ENCODE data around the gene C1orf116. TPM values are rescaled to one million over a fixed set of nuclear protein-coding genes. Genes with fewer than 3 reads are reported as not detected.
"Not testable (repeated sequence)": the region's sequence is repeated elsewhere in the genome, so short reads cannot be mapped to it uniquely, and the experiment has no call there.

Gene C1orf116
- total RNA-seq, 1 donor from 2014 or later: 45.7 TPM

- no peak for DNase-seq (ENCODE audit: low spot score)
Observed at GRCh38 chr1:207058878-207059867, 26.6 kb upstream of the C1orf116 start.

DNA sequence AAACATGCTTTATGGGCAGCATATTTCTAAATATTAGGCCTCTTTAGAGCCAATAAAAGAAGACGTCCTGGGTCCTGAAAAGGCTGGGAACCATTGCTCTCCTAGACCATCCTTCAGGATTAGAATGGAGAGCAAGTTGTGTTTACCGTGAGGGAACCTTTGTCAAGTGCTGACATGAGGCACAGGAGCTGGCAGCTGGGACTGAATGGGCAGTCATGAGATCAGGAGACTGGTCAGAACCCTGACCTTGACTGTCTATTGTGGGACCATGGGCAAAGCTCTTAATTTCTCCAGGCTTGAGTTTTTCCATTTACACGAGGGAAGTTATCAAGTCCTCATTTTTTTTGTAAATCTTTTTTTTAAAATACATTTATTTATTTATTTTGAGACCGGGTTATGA, 25.7 kb upstream of the C1orf116 start:
- DNase-seq (ENCODE audit: low spot score): no peak

GRCh38 chr1:207056673-207057072, 24.1 kb upstream of the C1orf116 start:
- DNase-seq (ENCODE audit: low spot score): no peak

DNA sequence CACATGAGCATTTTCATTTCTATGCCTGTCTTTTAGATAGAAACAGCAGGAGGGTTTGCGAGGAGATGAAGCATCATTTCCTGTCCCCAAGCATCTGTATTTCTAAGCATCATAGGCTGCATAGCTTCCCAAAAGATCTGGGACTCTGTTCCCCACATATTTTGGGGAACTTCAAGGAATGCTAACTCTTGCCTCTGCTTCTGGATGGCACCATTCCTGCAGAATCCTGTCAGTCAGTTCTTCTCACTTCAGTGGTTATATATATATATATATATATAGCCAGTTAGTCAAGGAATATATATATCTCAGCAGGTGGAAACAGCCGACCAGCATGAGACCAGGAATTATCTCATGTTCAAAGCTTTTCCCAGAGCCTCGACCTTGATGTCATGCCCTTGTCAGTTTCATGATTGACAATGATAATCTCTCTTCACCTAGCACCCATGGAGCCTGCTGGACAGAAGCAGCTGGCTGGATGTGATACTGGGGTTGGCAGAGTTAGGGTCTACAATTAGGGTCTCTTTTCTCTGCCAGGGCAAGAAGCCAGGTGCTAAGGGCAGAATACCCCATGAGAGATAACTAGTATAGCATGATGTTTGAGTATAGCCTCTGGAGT, 22.9 kb upstream of the C1orf116 start:
- DNase-seq (ENCODE audit: low spot score): no peak

DNA sequence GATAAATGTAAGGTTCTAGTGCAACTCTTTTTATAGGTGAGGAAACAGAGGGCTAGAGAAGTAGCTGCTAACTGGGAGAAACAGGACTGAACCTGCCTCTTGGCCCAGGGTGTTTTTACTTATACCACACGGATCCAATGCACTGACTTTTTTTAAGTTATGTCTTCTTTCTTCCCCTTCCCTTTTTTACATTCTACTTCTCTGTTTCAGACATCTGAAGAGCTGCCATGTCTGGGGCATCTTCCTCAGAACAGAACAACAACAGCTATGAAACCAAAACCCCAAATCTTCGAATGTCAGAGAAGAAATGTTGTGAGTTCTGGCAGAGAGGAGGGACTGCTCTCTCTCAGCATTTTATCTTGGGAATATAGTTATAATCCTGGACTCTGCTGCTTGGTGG, 21.9 kb upstream of the C1orf116 start:
- no peak for DNase-seq (ENCODE audit: low spot score)

DNA sequence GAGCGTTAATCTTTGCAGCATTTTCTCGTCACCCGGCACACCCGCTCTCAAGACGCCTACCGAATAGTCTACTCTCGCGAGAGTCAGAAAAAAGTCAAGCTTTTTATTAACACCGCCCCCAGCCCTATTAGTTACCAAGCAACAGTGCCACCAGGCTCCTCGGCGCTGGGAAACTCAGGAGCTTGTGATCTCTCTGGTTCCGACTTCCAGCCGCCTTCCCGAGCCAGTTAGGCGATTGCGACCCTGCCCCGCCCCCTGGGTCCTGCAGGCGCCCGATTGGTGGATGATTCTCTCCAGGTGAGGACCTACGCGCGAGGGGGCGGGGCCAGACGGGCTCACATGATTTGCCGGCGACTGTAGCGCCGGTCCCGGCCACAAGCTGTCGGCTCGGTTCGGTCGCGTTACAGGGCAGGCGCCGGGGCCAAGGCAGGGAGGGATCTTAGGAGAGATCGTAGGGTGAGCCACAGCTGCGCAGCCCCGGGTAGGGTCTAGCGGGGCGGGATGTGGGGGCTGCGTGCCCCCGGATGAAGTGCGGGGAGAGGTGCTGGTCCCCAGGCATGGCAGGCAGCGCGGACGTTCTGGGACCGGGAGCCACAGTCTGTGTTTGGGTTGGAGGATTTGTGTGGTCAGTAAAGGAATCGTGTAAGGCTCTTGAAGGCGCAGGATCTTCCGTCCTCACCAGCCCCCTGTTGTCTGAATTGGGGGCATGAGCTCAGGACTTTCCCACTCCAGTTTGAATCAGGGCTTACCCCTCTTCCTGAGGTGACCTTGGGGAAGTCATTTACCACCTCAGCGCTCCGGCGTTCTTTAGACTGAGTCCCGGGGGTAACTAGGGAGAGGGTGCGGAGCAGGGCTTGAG, 20.6 kb upstream of the C1orf116 start, which contains the start of gene PFKFB2:
TSS of gene PFKFB2 (plus strand) at position 365 of the 859 bp plus-strand sequence. CDS start 1,443 bp downstream, outside the sequence.
- DNase-seq (ENCODE audit: low spot score): peak; percentile 98

- DNase-seq (ENCODE audit: low spot score): no peak
Observed at GRCh38 chr1:207051191-207051943, 18.8 kb upstream of the C1orf116 start, which contains the start of gene YOD1. Gene YOD1, minus strand, starts transcription at chr1:207051208. Its CDS starts 178 bp downstream, at chr1:207051030.

GRCh38 chr1:207050480-207051190, 18.1 kb upstream of the C1orf116 start:
- peak; percentile 94 for DNase-seq (ENCODE audit: low spot score)

DNA sequence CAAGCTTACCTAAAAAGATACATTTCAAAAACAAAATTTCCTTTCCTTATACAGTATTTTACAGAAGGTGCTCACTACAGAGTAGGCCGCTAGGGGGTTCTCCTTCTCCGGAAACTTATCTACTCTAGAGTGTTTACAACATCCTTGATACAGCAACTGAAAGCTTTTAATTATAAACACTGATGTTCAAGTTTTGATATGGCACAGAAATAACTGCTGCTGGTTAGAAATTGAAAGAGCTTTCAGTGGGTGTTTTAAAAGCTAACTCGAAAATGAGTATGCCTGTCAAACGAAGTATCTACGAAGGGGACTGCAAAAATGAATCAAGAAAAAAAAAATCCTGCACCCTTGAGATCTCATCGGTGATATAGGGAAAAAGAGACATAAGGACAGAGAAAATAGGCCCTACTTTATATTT, 17.4 kb upstream of the C1orf116 start:
- no peak for DNase-seq (ENCODE audit: low spot score)

DNA sequence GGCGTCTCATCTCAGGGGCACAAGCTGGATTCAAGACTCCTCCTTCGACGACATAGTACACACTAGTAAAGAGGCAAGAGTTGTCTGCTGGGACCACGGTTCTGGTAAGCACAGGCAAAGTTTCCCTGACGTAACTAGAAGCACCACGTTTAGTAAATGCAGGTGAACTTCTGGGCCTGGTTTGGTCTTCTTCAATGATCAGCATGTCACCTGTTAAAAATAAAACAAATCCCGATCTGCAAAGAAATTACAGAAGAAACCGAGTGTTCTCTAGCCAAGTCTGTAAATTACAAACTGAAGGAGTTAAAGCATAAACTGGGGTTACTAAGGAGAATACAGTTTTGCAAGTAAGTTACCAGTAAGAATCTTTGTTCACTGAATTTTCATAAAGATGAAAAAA, 17.0 kb upstream of the C1orf116 start:
- no peak for DNase-seq (ENCODE audit: low spot score)

- no peak for DNase-seq (ENCODE audit: low spot score)
Observed at GRCh38 chr1:207049054-207049453, 16.5 kb upstream of the C1orf116 start.

DNA sequence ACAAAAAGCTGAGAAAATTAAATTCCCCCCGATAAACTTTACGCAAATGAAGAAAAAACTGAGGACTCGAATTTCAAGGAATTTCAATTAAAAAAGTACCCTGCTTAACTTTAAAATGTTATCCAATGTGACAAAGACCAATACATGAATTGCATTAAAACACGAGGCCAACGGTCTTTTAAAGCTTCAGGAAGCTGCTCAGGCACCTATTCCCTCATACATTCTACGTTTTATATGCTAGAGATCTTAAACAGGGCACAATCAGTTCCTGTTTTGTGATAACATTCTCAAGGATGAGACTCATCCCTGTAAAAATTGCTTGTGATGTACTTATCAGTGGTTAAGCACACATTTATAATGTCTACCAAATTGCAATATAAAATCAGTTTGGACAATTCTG, 15.5 kb upstream of the C1orf116 start:
- DNase-seq (ENCODE audit: low spot score): no peak

DNA sequence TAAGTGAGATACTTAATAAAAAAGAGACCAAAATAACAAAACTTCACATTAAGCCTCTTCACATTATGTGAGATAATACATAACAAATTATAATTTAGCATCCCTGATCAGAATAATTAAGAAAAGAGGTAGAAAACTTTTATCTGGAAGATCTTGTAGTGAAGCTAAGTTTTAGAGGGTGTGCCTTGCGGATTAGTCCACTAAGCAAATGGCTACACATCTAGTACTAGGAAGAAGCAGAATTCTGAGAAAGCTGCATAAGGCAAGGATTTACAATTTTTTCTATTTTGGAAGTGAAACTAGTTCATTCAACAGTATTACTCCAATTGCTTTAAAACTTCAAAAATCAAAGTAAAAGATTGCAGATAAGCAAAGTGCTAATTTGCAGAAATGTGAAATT, 14.9 kb upstream of the C1orf116 start:
- no peak for DNase-seq (ENCODE audit: low spot score)

DNA sequence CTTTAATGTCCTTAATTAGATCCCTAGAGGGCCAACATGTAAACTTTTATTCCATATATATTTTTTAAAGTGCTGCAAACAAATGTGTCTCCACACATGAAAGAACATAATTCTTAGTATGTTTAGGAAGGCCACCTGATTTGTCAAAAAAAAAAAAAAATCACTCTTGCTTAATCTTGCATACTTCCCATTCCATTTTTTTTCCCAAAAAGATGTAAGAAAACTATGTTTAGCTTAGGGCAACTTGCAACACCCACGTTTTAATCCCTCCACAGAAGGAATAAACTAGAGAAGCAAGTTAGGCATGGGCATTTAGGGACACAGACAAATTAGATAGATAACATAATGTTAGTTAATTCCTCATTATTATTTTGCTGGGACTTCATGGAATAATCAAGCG, 12.9 kb upstream of the C1orf116 start:
- no peak for DNase-seq (ENCODE audit: low spot score)

DNA sequence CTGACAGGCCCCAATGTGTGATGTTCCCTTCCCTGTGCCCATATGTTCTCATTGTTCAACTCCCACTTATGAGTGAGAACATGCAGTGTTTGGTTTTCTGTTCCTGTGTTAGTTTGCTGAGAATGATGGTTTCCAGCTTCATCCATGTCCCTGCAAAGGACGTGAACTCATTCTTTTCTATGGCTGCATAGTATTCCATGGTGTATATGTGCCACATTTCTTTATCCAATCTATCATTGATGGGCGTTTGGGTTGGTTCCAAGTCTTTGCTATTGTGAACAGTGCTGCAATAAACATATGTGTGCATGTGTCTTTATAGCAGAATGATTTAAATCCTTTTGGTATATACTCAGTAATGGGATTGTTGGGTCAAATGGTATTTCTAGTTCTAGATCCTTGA, 8.8 kb upstream of the C1orf116 start:
- DNase-seq (ENCODE audit: low spot score): not testable (repeated sequence)

DNA sequence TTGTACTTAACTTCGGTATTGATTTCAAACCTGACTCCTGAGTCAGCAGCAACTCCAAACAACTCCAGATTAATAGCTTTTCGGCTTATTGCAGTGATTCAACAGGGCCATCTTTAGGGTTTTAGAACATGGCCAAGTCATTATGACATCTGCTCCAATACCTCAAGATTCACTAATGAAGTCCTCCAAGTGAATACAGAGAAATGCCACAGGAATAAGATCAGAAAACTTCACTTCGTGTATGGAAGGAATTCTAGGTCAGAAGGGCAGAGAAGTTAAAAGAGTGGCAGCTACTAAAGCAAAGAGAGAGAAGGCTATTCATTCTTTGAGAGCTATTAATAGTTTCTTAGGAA, 7.6 kb upstream of the C1orf116 start:
- DNase-seq (ENCODE audit: low spot score): no peak

DNA sequence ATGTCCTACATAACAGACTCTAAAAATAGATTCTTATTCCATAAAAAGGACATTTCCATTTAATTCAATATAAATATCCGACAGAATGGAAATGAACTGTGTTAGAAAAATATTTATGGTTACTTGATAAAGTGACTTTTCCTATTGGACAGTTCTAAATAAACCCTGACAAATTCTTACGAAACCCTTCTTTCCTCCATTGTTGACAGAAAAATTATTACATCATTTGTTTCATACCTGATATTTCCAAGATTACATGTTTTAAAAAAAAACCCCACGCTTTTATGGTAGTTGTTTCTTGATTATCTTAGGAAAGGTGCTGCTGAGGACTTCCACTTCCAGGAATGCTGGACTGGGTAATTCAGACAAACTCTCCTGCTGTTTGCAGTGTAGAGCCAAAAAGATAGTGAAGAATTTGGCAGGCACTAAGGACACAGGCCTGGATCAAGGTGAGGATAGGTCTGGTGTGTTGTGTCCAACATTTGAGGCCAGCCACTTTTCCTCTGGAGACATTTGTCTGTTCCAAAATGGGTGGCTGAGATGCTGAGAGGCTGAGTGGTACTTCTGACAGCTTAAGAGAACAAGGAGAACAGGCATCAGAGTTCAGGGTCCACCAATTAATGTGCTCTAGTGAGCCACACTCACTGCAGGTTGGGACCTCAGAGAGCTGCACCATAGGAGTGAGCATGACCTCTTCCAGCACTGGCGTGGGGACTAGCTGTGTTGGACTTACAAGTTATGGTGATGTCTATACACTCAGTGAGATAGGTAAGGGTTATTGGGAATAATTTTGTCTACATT, 7.0 kb upstream of the C1orf116 start:
- DNase-seq (ENCODE audit: low spot score): no peak

DNA sequence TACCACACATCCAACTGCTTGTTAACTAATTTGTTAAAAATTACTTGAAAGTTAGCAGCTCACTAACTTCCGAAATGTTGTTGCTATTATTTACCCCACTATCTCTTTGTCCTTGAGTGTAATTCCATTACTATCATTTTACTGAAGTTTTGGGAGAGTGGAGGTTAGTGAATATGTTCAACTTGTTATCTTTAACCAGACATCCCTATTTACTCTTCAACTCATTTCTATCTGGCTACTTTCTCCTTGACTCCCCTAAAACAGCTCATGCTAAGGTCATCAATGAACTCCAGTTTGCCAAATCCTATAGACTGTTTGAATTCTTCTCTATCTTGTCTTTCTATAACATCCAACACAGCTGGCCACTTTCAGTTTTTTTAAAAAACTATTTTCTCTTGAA, 4.3 kb upstream of the C1orf116 start:
- no peak for DNase-seq (ENCODE audit: low spot score)

DNA sequence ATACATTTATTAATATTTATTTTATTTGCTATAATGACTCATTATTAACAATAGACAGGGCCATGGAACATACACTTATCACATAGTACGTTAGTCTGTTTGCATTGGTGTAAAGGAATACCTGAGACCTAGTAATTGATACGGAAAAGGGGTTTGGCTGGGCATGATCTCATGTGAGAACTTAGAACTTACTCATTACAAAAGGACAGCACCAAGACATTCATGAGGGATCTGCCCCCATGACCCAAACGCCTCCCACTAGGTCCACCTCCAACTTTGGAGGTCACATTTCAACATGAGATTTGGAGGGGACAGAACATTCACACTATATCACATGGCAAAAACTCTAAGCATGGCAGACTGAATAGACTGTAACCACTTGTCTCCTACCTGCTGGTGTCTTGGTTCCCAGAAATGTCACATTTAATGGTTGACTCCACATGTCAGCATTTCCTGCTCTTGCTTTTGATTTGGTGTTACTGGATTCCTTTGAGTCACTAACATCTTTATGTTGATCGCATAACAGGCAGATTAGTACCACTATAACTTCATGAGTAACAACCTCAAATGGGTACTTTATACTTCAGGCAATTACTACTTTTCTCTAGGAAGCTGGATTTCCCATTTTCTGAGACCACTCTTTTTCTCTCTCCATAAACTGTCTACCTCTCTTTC, 3.5 kb upstream of the C1orf116 start:
- no peak for DNase-seq (ENCODE audit: low spot score)
